IPS-NIHi7 (cell line): ENCODE data around the gene TBC1D4.
A peak's percentile ranks its signal among the peaks of the same experiment; 100 is the strongest.
"Not testable (repeated sequence)": the region's sequence is repeated elsewhere in the genome, so short reads cannot be mapped to it uniquely, and the experiment has no call there.

Experiments
- DNase-seq: peaks from one replicate; pipeline ENCODE4 v3.0.0; 2012; ENCODE audit warnings: mixed read lengths; ENCODE audit errors: extremely low spot score

The TBC1D4 gene

GRCh38 chr13:75360170-75360569 lies 121.8 kb downstream of the TBC1D4 start:
- no peak for DNase-seq

DNA sequence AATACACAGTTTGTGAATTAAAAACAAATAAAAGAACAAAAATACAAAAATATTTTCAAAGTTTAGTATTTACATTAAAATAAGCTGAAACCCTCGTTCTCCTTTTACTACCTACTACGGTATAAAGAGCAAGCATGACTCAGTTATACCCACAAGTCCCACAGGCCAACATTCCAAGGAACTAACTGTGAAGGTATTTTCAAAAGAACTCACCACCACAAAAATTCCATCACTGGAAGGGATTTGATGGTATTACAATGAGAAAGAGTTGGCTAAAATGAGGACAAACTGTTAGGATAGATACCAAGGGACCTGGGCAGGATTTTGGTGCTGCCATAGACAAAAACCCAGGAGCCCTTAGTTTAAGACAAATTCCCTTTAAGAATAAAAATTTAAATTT lies 122.7 kb downstream of the TBC1D4 start:
- DNase-seq = peak; percentile 24

GRCh38 chr13:75357576-75358289 lies 124.2 kb downstream of the TBC1D4 start:
- peak; percentile 84 for DNase-seq

DNA sequence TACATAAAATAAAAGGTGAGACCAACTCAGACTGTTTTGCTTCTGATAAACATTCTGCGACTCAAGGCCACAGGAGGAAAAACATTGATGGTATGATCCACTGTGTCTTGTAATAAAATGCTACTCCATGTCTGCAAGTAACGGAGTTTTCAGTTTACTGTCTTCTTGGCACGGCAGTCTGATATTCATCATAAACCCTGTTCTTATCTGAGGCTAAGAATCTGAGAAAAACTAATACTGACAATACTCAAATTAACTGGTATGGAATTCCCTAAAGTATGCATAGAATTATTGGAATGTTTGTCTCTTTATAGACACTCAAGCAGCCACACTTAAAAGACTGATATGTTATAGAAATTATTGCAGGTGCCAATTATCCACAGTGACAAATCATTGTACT lies 125.5 kb downstream of the TBC1D4 start:
- no peak for DNase-seq

- no peak for DNase-seq
Observed at GRCh38 chr13:75355609-75356008, 126.4 kb downstream of the TBC1D4 start.

- no peak for DNase-seq
Observed at GRCh38 chr13:75353781-75354193, 128.2 kb downstream of the TBC1D4 start.

DNA sequence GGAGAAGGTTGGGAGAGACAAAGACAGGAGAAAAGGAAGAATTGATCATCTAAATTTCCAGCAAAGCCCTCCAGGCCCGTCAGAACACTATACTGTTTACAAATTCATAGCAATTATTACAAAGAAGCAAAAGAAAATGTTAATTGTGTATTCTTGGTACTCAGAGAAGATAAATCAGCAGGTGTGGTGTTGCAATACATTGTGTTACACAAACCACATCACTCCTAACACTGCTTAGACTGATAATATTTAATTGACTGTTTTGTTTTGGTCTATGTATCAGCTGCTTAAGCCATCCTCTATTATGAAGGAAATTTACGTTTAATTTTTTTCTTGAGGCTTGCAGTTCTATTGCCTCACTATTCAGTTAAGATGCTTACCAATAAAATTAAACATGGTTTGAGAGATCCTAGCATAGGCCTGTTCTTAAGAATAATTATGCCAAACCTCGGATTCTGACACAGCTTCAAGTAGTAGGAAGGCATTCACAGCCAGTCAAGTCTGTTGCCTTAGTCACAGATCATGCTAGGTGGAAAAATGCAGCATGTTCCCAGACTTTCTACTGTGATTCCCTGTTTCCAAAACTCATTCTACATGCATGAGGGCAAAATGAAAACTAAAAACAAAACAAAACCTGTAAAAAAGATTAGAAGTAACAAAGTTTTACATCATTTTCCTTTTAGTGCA lies 129.2 kb downstream of the TBC1D4 start:
- DNase-seq = no peak

DNA sequence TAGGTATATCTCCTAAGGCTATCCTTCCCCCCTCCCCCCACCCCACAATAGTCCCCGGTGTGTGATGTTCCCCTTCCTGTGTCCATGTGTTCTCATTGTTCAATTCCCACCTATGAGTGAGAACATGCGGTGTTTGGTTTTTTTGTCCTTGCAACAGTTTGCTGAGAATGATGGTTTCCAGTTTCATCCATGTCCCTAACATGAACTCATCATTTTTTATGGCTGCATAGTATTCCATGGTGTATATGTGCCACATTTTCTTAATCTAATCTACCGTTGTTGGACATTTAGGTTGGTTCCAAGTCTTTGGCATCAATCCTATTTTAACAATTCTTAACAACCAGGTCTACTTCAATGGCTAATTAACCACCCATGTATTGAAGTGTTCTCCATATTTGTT lies 130.4 kb downstream of the TBC1D4 start:
- not testable (repeated sequence) for DNase-seq

DNA sequence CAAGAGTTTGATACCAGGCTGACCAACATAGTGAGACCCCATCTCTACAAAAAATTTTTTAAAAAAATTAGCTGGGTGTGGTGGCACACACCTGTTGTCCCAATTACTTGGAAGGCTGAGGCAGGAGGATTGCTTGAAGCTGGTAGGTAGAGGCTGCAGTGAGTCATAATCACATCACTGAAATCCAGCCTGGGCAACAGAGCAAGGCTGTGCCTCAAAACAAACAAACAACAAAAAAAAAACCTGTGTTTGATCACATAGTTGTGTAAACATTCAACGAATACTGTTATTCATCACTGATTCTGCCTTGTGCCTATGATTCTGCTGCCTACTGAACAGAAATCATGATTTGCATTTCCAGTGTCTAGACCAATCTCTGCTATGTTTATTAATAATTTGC lies 134.0 kb downstream of the TBC1D4 start:
- DNase-seq = no peak

DNA sequence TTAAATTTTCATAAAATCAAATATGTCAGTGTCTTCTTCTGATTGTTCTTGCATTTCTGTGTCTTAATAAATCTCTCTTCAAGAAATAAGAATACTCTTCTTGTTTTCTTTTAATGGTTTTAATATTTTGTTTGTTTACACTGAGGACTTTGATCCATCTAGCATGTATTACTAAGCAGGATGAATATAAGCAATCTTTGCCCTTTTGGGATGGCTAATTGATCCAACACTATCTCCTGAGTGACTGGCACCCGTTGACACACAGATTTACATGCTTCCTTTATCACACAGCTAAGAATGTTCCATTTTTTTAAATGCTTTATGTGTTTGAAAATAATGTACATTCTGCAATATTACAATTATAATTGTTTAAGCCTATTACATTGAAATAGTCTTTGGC lies 134.5 kb downstream of the TBC1D4 start:
- no peak for DNase-seq

DNA sequence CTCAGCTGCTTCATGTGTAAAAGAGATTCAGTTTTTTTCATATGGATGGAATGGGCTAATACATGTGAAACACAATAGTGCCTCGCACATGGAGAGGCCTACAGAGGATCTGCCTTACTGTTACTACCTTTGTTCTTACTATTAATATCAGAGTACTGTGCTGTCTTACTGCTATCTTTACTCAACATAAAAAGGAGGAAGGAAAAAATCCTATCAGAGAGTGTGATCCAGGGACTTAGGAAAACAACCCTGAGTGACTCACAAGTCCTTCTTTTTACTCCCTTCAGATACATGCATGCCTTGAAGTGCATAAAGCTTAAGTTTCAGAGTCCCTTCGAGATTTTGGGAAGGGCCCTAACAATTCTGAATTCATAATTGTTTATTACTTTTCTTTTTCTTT lies 136.8 kb downstream of the TBC1D4 start:
- no peak for DNase-seq

DNA sequence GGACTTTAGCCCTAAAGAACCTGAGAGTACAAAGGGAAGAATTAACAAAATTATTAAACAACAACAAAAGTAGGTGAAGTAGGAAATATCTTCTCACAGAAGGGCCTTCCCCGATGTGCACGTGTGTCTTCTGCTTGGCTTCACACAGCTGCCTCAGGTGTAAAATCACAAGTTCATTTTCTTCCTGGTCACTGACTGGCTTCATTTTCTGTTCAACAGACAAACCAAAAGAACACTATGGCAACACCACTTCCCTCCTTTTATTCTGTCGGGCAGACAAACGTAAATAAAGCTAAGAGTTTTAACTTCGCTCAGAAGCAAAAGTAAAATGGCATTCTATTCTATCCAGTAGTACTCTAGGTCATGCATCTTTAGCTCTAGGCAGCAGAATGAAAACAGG lies 140.9 kb downstream of the TBC1D4 start:
- DNase-seq = no peak

DNA sequence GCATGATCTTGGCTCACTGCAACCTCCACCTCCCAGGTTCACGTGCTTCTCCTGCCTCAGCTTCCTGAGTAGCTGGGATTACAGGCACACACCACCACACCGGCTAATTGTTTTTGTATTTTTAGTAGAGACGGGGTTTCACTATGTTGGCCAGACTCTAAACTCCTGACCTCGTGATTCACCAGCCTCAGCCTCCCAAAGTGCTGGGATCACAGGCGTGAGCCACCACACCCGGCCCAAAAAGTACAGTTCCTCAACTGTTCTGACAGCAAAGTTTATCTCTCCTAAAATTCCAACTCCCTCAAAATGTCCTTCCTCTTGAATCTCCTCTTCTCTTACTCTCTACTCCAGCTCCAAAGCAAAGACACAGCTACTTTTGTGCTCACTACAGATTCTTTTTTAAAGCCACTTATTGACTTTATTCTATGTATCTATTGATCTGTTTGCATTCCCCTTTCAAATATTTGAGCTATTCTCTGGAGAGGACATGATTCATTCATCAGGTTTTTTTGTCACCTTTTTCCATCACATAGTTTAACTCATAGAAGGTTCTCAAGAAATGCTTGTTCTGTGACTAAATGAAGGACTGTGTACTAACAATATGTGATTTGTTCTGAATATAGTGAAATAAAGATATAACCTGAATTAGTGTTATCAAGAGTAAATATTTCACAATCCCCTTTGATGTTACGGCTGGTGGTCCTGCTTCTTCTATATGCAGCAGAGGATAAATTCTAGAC lies 142.2 kb downstream of the TBC1D4 start:
- DNase-seq = no peak

DNA sequence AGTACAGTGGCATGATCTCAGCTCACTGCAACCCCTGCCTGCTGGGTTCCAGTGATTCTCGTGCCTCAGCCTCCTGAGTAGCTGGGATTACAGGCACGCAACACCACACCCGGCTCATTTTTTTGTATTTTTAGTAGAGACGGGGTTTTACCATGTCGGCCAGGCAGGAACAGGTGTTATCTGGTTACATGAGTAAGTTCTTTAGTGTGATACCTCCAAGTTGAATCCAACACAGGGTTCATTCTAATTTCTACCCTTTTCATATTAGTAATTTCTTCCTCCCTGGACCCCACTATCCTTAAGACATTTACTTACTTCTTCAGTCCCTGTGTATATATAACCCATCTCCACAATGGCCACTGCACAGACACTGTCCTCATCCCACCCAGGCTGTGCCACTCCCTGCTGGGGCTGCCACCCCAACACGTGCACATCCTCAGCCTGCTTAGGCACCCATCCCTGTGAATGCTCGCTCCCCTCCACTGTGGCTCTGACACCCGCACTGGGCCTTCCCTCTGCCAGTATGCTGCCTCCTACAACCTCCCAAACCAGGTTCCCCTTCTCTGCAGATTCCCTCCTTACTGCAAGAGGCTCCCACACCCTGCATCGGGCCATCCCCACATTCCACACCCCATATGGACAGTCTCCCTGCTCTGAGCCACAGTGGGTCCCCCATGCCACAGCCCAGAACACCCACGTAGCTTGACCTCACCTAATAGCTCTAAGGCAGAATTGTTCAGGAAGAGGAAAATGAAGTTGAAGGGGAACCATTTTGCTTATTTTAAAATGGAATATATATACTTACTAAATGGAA lies 147.1 kb downstream of the TBC1D4 start:
- DNase-seq = no peak

DNA sequence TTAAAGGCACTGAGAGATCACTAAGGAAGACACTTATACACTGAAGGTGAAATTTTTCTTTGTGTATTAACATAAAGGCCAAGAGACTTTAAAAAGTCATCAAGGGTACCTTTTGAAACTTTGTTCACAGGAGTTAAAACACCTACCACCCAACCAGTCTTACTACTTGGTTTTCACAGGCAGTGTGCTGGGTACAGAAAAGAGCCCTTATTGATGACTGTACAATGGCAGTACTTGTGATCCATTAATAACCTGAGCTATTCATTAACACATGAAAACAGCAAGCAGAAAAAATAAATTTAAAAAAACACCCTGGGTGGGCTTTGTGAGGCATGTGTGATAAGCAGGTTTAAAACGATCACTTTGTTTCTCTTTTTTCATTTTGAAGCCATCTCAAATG lies 148.9 kb downstream of the TBC1D4 start:
- no peak for DNase-seq

- no peak for DNase-seq
Observed at GRCh38 chr13:75331792-75332349, 150.1 kb downstream of the TBC1D4 start.

GRCh38 chr13:75330770-75331169 lies 151.2 kb downstream of the TBC1D4 start:
- DNase-seq = no peak

DNA sequence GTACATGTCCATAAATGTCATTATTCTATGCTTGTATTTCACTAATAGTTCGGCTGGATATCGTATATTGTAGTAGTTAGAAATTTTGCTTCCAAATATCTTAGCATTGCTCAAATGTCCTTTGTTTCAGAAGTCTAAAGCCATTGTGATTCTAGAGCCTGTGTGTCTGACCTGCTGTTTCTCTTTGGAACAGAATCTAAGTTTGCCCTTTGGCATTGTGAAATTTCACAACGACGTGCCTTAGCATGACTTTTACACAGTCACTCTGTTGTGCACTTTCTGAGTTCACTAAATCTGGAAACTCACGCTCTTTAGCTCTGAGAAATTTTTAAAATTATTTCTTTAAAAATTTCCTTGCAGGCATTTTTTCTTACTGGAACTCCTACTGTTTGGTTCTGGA lies 152.2 kb downstream of the TBC1D4 start:
- no peak for DNase-seq

DNA sequence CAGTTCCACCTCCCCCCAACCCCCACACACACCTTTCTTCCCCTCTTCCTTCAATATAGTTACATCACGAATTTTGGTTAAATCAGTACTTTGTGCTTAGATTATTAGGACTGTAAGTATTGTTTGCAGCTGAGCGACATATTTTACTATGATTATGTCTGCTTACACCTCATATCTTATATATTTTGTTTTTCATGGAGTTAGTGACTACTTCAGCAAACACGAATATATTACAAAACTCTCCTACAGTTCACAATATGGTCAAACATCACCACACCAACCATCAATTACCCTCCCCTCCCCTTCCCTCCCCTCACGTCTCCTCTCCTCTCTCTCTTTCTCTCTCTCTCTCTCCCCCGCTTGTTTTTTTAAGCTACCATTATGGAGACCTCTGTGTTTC lies 152.9 kb downstream of the TBC1D4 start:
- DNase-seq = no peak

DNA sequence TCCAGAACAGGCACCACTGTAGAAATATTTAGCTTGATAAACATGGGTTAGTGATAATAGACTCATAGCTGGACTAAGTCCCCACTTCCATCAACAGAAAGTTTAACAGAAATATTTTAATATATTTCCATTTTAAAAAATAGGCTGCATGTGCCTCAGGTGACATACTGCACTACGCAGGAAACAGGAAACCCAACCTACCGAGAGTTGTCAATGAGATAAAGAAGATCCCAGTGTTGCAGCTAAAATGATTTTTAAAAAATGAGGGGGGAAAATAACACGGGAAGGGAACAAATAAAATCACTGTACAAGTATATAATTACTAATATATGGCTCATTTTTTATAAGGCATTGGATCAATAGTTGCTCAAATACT lies 154.8 kb downstream of the TBC1D4 start:
- no peak for DNase-seq
